Measurements from ENCODE around the gene STAM.

STAM gene

DNA sequence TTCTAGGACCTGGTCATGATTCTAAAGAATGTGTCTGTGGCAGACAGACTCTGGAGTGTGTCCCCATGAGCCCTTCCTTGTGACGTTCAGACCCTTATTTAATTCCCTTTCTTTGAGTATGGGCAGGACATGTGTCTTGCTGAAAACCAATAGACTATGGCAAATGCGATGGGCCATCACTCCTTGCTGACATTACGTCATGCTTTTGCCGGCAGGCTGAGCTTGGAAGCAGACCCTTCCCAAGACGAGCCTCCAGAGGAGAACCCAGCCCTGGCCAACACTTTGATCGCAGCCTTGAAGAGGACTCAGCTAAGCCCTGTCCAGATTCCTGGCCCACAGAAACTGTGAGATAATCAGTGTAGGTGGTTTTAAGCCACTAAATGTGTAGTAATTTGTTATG, 89.7 kb downstream of the STAM start:
- no peak for DNase-seq

DNA sequence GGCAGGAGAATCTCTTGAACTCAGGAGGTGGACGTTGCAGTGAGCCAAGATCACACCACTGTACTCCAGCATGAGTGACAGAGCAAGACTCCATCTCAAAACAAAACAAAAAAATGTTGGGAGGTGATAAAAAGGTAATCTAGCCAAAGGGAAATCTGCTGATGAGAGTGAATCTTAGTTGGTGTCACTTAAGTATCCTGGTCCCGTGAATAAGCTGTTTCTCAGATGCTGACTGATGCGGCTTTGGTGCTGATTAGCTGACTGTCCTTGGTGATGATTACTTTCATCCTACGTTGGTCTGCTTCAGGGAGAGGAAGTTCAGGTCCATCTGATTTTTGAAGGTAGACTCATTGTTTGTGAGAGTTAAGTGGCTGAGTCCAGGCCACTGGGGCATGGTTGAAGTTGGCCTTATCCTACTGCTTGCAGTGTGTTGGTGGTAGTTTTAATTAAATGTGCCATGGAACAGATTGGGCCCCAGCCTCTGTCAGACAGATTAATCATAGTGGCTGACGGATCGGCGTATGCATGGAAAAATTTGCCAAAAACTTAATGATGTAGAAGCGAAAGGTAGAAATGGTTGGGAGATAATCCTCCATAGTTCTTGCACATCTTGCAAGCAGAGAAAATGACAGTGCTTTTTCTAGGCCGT, 90.6 kb downstream of the STAM start:
- DNase-seq, result no peak

DNA sequence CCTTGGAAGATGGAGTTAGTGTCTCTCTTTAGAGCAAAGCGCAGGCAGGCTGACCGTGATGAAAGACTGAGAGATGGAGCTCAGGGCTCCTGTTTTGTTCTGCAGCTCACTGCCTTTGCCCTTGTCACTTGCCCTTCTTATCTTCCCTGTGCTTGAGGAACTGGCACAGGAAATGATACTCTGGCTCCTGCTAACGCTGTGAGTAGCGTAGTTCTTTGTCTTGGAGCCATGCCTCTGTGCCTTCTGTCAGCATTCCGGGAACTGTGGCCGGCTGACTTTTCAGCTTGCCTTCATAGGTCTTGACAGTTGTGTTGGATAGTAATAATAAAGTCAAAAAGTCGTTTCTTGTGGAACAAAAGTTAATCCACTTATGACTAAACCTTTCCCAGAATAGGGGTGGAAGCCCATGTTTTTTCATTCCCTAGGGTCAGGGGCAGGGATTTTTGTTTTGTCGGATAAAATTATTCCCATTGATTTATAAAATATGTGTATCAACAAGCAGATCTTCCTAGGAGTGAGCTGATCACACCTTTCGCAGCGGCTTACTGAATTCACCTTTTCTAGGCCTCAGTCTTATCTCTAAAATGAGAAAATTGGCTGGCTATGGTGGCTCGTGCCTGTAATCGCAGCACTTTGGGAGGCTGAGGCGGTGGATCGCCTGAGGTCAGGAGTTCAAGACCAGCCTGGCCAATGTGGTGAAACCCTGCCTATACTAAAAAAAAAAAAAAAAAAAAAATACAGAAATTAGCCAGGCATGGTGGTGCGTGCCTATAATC, 91.4 kb downstream of the STAM start:
- no peak for DNase-seq

DNA sequence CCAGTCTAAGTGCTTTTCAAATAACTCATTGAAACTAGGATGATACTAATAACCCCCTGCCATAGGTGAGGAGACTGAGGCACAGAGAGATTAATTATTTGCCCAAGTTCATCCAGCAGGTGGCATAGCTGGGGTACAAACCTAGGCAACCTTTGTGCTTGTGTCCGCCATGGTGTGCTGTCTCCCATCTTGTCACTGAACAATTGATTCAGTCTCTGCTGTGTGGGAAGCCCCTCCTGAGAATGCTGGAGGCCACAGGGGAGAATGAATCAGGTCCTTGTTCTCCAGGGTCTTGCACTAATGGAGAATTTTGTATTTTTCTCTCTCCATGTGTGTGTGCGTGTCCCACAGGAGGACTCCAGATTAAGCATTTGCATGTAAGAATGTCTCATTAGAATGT, 92.3 kb downstream of the STAM start:
- DNase-seq, result no peak

DNA sequence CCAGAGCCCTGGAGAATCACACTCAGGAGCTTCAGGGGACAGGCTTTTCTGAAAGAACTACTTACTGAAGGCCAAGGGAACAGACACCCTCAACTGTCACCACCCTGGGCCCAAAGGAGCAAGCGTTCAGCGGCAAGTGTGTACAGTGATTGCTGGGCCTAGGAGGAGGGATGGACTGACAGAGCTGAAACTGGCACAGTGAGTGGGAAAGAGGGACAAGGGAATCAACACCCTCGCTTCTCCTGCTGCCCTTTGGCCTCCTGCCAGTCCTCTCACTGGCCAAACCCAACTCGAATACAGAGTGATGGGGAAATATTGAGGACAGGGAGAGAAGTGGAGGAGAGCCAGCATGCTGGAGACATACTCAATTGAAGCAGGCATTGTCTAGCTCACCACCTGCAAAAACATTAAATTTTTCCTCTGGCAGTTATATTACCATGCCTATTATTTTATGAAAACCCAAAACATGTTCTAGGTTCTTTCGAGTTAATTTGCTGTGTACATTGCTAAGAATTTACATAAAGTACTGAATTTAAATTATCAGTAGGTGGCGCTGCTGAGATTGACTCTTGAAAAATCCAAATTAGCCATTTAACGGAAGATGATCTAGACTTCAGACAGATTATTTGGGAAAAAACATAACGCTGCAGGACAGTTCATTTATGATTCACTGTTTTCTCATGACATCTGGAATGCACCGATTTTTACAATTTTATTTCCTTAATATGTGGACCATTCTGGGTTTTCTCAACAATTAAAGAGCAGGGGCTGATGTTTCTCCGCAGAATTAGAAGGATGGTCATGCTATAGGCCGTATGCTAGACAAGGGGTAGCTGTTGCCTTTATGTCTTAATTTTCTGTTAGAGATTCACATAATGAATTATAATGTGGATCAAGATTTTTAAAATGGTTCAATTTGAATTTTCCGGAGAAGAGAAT, 93.3 kb downstream of the STAM start:
- peak; percentile 30 for DNase-seq

DNA sequence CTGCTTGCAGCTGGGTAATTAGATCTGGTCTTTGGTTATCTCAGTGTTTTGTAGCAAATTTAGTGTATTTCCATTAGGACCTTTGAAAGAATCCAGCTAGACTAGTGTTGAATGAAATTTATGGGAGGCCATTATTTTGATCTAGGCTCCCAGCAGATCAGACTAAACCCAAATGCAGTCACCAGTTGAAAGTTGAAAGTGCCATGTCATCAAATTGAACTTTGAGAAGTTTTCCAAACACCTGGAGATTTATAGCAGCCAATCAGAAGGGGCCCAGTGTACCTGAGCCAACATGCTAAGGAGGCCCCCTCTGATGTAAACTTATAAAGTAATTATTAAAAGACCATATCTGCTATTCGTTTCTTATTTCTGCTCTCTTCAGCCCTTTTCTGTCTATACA, 96.7 kb downstream of the STAM start:
- no peak for DNase-seq

DNA sequence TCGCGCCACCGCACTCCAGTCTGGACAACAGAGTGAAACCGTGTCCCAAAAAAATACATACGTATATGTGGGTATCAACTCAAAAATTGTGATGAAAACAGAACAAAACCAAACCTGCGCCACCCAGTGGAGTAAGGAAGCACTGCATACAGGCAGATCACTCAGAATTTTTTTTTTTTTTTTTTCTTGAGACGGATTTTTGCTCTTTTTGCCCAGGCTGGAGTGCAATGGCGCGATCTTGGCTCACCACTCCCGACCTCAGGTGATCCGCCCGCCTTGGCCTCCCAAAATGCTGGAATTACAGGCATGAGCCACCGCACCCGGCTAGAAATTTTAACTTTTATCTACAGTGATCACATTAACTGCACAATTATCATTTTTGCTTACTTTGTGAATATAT, 99.0 kb downstream of the STAM start:
- no peak for DNase-seq

DNA sequence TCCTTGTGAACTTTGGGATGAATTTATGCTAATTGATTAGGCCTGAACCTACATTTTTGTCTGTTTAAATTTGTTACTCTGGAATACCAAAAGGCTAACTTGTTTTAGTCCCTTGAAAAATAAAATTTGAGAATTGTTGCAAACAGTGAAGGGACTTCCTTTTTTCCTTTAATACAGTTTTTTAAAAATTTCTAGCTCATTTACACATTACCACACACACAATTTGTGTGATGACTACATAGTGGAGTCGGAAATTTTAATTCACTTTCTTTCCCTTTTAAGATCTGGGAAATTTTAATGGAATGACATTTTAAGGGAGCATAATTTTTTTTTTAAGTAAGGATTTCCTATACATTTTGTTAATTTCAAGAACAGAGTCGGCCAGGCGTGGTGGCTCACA, 99.5 kb downstream of the STAM start:
- no peak for DNase-seq

DNA sequence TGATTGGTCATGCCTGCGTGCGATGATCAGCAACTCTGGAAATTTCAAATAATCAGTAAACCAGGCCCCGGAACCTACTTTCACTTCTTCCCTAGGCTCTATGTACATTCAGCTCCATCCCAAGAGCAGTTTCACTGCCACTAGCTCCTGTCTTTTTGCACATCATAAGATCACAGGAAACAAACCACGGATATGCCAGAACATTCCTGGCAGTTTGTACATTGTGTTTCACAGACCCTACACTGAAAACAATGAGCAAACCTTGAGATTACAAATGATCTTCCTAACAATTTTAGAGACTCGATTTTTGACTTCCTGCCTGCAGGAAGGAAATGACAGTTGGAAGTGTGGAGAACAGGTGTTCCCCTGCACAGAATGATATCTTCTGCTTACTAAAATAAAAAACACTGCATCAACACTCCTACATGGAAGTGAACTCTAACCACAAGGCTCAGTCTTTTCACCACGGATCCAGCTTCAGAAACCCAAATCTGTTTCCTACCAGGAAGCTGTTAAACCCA, 100.5 kb downstream of the STAM start:
- DNase-seq, result no peak

DNA sequence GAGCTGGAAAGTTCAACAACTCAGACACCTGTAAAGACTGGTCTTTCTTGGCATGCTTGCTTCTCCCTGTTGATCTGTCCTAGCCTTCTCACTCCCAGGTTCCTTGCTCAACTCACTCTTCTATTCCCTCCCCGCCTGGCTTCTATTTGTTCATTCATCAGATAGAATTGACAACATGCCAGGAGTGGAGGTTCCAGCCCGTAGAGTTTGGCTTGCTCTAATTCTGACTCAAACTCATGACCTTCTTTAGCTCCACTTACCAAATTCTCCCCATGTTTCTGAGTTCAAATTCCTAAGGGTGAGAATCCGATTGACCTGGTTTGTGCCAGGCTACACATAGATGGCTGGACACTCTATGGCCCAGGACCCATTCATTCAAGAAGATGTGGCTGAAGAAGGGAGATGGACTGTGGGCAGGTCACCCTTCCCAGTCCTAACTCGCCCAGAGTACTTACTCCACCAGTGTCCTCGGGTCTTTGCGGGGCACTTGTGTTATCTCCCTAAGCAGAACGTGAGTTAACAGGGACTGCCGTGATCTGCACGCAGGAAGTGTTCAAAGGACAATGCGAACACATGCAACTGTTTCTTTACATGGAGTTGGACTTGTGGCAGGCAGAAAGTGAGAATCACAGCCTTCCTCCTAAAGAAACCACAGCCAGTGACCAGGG, 104.1 kb downstream of the STAM start:
- DNase-seq, result no peak

DNA sequence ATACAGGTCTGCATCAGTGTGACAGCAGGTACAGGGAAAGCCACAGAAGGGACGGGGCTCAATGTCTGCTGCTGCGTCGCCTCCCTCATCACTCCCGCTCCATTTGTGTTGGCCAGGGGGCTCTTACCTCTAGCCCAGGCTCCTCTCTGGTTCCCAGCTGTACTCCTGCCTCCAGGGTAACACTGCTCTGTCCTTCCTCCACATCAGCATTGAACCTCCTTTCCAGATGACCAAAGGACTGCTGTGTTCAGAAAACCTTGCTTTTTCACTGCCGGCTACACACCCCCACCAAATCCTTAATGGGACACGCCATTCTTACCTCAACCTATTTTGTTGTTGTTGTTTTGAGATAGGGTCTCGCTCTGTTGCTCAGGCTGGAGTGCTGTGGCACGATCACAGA, 105.9 kb downstream of the STAM start:
- no peak for DNase-seq

DNA sequence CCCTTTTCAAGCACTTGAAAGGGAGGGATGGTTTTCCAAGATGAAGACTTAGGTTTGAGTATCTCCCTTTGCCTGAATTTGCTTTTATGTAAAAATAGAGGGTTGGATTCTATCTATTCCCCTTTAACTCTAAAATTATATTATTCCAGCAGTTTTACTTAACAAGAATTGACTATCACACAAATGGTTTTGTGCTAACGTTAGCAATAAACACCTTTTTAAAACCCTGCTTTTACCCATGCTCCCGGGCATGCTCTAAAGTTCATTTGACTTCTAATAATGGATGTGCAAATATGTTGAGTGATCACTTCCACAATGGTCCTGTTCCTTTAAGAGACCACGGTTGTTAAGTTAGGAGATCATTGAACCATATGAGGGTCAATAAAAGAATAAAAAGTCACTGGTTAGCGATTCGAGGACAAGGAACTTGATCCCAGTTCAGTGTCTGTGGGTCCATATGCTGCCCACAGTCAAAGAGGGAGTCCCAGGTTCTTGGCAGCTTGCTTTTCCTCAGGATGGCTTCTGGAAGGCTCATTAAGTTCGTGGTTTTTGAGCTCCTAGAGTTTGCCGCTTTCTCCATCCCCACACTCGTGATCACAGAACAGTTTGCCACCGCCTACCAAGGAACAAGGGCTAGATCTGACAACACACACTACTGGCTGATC, 108.0 kb downstream of the STAM start, which contains the start of gene TMEM236:
TMEM236 (plus strand) TSS at position 421 of the 665 bp plus-strand sequence; CDS start at position 516, 95 bp downstream.
- no peak for DNase-seq

DNA sequence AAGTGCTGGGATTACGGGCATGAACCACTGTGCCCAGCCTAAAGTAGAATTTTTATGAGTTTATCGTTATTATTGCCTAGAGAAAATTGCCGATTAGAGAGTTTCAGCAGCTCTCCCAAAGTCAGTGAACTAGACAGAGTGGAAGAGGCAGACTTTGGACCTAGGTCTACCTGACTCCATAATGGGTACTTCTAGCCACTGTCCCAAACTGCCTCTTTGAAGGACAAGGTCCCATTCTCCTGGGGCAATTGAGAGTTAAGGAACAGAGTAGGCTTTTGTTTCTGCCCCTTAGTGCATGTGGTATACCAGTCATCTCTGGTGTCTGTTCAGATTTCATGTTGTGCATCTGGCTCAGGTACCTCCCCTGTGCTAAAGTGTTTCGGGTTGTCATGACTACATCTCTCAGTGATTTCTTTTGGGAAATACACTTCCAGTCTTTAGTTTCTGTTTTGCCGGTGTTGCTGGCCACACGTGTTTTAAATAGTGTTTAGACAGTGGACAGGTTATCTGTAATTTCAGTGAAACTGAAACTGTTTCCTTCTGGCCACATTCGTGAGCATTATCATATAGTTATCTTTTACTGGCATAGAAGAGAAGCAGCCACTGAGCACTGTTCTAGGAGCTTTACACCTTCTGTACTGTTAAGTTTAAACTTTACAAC, 112.7 kb downstream of the STAM start:
- DNase-seq, result no peak

DNA sequence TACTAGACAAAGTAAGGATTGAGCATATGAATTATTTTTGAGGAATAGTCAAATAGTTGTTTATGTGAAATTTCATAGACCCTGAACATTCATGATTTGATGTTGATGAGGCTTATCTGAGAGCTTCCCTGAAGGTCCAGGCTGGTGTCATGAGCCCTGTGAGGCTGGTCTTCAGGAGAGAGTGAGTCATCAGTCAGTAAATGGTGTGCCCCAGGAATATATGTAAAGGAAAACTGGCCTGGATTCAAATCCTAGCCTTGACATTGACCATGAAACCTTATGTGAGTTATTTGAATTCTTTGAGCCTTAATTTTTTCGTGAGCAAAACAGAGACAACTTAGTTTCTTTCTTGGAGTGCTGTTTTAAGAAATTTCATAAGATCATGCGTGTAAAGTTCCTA, 114.2 kb downstream of the STAM start:
- DNase-seq, result no peak

DNA sequence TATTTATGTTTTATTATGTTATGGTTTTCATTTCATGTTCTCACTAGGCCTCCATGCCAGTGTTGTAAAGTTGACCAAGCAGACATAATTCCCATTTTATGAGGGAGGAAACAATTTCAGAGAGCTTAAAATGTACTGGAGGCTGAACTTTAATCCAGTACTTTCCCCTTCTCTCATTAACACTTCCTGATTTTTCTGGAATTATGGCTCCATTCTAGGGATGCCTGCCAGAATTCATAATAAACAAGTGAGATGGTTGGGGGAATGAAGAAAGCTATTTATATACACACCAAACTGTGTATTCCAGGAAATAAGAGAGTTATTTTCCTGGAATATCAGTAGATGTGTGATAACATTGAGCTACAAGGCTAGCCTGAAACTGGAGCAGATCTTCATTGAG, 114.9 kb downstream of the STAM start:
- no peak for DNase-seq

DNA sequence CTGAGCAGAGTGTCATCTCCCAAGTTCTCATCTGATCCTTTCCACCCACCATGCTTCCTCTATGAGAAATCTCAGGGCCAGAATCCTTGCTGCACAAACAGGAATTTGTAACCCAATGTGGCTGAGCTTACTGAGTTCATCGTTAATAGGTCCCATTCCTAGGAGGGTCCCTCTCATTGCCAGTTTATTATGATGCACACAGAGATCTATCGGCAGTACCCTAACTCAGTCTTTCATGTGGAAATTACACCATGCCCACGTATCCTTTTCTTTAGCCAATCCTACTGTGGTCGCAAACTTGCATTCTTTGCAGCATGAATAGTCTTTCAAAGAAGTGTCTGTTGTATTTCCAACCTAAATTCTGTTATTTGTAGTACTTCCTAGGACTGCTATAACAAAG, 120.2 kb downstream of the STAM start:
- DNase-seq, result no peak

DNA sequence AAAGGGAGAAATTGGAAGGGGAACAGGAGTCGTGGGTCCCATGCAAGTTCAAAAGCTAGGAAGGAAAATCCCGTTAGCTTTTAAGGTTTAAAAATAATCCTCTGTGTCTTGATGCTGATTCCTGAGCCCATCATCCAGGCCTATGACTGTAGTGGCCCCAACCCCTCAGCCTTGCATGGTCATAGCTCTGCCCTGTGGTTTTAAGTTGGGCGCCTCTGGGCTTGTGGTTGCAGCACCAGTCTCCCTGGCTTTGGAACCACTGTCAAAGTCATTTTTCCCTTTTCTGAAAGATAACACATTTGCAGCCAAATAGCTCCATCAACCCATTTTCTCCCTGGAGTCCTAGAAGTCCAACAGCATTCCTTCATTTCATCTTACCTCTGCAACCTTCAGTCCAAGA, 121.7 kb downstream of the STAM start:
- no peak for DNase-seq
